GOT3 (cell line): Measurements from ENCODE around the gene ELL2.

Experiments
- DNase-seq: peaks from one replicate; lab custom pipeline; 2025; ENCODE audit warnings: mixed read lengths; lab: John Stamatoyannopoulos, UW

Gene ELL2

DNA sequence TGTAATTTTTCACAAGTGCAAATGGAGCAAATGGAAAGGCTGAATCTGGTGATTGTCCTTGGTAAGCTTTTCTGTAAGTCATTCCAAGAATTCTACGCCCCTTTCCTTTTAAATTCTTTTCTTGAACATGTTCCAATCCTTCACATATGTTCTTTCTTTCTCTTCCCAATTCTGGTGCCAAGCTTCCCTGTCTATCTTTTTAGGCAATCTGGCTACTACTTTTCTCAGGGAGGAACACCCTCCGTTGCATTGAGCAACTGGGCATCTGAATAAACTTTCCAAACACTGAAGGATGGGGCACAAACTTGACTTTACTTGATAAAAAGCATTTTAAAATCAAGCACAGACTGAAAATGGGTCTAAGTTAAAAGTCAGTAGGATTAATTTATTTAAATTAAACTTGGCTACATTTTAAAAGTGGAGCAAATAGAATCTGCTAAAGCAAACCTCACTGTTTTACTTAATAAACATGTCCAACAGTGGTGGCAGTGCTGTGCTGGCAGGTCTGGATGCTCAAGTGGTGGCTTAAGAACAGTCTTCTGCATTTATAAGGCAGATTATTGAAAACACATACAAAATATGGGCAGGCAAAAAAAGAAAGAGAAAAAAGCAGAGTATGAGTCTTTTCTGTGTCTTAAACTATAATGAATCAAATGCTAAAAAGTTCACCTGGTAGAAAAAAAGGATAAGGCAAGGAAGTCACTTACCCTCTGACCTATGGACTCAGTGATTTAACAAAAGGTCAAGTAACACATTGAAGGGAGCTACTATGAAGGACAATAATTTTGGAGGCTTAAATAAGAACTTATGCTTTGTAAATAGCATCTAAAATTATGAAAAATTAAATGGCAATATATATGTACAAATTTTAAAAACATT is 5.4 kb downstream of the ELL2 start:
- no peak for DNase-seq

- no peak for DNase-seq
Observed at GRCh38 chr5:95954716-95955115, 6.9 kb downstream of the ELL2 start.

DNA sequence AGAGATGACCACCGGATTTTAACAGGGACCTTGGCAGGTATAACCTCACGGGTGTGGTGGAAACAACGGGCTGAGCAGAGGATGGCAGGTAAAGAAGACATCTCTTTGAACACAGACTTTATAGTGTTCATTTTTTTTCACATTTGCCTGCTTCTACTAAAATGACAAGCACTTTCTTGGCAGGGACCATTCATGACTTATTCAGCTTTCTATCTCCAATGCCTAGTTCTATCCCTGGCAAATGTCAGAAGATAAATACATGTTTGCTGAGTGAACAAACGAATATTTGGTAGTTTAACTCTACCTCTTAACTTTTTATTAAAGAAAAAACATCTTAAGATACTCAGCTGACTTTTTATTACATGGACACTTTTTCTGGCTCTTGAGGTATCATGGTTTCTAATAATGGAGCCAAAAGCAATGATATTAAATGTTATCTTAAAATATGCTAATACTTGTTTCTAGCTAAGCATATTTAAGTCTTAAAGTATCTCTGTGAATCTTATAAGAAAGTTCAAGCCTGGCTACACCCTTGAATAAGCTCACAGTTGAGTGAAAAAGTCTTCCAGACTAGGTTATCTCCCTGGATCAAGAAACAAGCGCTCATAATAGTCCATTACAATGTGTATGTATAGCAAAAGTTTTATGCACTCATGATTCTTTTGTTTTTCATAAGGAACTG is 8.5 kb downstream of the ELL2 start:
- no peak for DNase-seq

DNA sequence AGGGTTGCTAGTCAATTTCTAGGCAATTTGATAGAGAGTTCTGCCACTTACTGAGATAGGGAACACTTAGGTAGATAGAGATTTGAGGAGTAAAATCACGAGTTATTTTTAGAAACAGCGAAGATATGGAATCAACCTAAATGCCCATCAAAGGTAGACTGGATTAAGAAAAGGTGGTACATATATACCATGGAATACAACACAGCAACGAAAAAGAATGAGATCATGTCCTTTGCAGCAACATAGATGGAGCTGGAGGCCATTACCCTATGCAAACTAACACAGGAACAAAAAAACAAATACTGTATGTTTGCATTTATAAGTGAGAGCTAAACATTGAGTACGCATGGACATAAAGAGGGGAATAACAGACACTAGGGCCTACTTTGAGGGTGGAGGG is 9.7 kb downstream of the ELL2 start:
- no peak for DNase-seq

DNA sequence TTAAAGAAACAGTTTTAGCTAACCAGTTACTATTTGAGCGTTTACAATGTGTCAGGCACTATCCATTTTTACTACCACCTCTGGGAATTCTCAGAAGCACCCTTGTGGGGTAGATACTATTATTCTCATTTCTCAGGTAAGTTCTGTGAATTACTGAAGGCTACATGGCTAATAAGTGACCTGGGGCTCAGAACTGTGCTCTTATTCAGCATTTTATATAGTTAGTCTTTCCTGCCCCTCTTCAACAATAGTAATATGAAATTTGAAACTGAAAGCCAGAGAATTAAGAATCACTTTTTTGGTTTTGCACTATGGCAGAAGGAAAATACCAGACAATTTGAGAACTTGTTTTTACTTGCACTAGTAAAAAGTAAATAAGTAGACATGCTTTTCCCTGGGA is 11.8 kb downstream of the ELL2 start:
- no peak for DNase-seq

- DNase-seq: no peak
Observed at GRCh38 chr5:95948631-95949030, 13.0 kb downstream of the ELL2 start.

- no peak for DNase-seq
Observed at GRCh38 chr5:95946451-95946850, 15.2 kb downstream of the ELL2 start.

DNA sequence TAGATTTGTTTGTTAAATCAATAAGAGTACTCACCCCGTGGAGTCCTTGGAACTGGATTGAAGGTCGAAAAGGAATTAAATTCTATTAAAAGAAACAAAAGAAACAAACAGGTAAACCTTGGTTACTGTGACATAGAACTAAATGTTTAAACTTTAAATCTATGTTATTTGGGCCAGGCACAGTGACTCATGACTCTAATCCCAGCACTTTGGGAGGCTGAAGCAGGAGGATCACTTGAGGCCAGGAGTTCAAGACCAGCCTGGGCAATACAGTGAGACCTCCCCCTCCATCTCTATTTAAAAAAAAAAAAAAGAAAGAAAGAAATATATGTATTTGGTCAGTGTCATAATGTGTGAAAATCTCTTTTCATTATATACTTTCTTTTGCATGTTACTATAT is 18.7 kb downstream of the ELL2 start:
- no peak for DNase-seq

GRCh38 chr5:95942414-95942813 is 19.2 kb downstream of the ELL2 start:
- DNase-seq: no peak

DNA sequence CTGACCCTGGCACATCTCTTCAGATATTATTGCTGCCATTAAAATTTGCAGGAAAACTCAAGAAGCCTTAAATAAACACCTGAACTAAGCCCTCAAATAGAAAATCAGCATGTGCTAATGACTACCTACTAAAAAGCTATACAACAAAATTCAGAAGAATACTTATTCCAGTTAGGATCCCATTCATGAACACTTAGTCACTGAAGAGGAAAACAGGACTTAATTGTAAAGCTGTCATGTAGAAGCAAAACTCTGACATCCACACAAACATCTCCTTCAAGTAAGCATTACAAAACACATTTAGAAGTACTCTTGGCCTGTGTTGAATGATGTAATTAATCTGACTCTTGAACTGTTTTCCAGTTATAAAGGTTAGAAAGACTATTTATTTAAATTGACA is 19.9 kb downstream of the ELL2 start:
- no peak for DNase-seq

DNA sequence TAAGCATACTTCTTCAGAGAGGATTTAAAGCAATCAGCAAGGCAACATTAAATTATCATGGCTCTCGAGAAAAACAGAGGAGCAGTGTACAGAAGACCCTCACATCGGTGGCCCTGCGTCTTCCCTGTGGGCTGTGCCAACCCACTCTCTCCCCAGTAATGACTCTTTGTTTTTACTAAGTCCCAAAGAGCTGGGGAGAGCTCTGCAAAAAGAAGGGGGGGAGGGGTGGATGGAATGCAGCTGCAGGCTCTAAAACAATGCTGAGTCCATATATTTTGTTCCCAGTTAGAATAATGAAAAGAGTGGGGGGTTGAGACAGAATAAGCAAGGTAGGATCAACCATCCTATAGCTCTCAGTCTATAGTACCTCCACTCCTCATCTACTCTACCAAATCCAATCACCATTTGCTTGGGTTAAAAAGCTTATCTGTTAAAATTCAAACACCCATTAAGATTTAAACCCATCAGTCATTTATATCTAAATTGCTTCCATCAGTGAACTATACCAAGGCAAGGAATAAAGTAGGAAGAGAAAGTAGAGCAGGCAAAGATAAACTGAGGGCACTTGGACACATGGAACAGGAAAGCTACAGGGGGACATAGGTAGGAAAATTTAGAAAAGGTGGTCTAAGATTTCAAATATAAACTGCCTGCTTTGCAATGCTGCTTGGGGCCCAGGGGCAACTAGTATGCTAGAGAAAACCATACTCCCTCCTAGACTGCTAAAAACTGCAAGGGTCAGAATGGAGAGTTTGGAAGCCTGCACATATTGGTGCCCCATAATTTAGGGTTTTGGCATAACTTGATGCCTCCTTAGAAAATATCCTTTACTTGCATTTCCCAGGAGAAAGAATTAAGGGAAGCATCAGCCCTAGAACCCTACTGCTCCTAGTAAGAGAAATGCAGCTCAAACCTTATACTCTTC is 20.6 kb downstream of the ELL2 start:
- no peak for DNase-seq

GRCh38 chr5:95939465-95939864 is 22.2 kb downstream of the ELL2 start:
- DNase-seq: no peak

GRCh38 chr5:95938766-95939165 is 22.9 kb downstream of the ELL2 start:
- no peak for DNase-seq

DNA sequence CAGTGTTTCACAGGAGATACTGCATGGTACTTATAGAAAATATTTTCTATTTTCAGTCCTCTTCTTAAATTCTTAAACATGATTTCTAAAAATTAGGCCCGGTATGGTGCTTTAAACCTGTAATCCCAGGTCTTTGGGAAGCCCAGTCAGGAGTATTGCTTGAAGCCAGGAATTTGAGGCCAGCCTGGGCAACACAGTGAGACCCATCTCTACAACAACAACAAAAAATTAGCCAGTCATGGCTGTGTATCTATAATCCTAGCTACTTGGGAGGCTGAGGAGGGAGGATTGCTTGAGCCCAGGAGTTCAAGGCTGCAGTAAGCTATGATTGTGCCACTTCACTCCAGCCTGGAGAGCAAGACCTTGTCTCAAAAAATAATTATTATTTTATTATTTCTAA is 23.3 kb downstream of the ELL2 start:
- DNase-seq: no peak

DNA sequence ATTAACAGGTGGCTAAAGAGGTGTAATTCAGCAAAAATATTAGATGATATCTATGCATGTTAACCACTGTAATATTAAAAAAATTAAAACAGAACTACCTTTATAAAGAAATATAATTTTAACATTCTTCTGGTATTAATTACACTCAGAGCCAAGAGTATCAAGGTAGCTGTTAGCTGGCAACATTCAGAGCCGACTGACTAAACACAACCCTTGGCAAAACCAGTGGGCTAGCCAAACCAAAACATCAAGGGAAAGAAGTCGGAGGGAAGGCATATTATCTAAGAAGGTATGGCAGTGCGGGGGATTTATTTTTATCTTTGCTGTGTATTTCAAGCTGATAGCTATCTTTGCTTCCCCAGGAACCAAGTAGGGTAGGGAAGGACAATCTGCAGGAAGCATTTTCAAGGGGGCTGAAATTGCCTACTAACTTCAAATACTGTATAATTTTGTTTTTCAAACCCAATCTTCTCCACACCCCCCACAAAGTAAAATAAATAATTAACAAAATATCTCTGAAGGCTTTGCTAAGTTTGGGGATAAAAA is 24.0 kb downstream of the ELL2 start:
- no peak for DNase-seq

DNA sequence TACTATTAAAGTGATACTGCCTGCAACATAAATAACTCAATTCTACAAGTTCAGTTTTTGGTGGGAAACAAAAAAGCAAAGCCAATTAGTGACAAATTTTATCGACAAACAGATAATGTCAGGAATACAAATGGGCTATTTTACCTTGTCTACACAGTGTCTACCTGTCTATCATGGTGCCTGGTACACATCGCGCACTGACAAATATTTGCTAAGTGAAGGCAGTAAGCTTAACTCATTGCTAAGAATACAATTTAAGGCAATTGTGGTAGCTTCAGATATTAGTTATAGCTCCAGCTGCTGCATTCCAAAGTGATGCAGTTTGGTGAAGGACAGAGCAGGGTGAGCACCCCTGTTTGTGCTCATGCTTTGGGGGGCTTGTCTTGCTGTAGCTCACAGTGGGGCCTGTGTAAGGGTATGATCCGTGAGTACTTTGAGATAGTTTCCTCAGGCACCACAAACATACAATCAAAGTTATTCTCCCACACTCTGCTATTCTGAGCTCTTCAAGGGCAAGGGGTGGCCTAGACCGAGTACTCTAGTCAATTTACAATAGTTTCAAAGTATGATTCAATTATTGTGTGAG is 24.7 kb downstream of the ELL2 start:
- DNase-seq: no peak

GRCh38 chr5:95935553-95936100 is 26.0 kb downstream of the ELL2 start:
- no peak for DNase-seq

DNA sequence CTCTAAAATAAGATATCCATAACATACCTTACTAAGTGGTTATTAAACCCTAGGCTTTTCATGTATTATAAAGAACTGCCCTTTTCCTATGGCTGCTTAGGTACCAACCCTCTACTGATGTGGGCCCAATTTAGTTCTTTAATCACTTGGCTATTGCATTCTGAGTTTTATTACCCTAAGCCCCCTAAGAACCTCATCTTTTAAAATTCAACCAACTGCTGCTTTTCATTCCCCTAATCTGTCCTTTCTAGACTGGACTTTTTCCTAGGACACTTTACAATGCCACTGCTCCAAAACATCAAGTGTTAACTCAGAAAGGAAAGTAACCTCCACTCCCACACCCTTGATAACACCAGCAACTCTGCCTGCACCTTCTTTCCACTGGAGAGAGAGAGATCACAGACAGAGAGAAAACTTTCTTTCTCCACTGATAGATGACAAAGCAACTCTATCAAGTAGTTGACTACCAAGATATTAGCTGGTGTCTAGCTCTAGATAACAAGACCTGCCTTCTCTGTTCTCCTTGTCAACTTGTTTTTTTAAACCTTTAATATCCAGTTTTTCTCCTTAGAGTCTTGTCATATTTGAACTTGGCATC is 27.3 kb downstream of the ELL2 start:
- no peak for DNase-seq

DNA sequence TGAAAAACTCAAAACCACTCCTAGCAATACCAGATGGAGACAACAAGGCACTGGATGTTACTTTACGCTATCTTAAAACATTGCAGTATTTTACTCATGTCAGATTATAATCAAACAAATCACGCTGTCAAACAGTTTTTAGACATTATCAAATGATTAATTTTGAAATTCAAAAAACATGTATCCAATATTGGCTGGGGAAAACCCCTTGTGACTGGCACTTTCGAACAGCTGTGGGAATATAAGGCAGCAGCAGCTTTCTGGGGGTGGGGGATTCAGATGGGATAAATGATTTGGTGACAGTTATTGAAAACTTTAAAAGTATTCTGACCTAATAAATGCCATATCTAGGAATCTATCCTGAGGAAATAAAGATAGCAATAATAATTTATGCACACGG is 28.7 kb downstream of the ELL2 start:
- no peak for DNase-seq

DNA sequence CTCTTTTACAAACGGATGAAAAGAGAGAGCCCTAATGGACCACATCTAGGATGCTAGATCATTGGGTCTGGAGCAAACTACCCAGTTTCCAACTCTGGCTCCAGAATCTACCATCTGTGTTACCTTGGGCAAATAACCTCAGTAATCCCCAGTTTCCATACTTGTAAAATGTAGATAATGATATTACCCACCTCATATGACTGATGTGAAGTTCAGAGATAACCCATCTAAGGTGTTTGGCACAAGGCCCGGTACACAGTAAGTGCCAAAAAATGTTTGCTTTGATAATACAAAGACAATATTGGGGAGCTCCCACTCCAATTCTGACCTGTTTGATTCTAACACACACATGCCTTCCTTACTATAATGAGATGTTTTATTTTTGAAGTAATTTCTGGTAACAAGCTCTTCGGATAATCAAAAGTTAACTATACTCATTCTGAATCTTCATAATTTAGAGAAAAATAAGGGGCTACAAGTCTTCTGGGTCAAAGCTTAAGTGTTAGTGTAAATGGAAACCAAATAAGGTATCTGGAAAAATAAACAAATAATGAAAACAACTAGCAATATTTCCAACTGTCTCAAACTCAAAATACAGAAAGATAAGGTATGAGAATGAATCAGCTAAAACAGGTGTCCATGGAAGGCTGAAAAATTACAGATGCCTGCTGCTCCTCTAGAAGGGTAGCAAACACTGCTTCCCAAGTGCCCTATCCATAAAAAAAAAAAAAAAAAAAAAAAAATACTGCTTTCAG is 30.4 kb downstream of the ELL2 start:
- no peak for DNase-seq
